Thoracic aorta (tissue), 2 donors: ENCODE data around the gene CRISPLD2. TPM values are rescaled to one million over a fixed set of nuclear protein-coding genes. Genes with fewer than 3 reads are reported as not detected.
"Not testable (repeated sequence)": the region's sequence is repeated elsewhere in the genome, so short reads cannot be mapped to it uniquely, and the experiment has no call there.

Source experiments
- ATAC-seq: fragments of 150-250 bp; one replicate; pipeline ENCODE4 v1.8.0; 2017; ENCODE audit warnings: low read depth; ENCODE audit not compliant: insufficient number of reproducible peaks, low FRiP score
- DNase-seq: peaks from one replicate; pipeline ENCODE4 v3.0.0-alpha.2; 2020; ENCODE audit warnings: low spot score
- H3K27ac ChIP-seq, 2 donors: fragments of 200-600 bp; sonication (generic); 1 replicate in 1 of 2; 2 replicates in 1 of 2; pipeline ENCODE4 v1.5.1; 2016; ENCODE audit warnings: mild to moderate bottlenecking in 2 of 2, moderate library complexity in 2 of 2
- H3K27me3 ChIP-seq: fragments of 200-600 bp; sonication (generic); replicated peaks from 2 replicates; pipeline ENCODE4 v1.6.0; 2016; ENCODE audit warnings: mild to moderate bottlenecking; ENCODE audit not compliant: insufficient read depth
- H3K36me3 ChIP-seq: fragments of 200-600 bp; sonication (generic); one replicate; pipeline ENCODE4 v1.5.1; 2016
- H3K4me1 ChIP-seq, 2 donors: fragments of 200-600 bp; sonication (generic); 1 replicate in 1 of 2; 2 replicates in 1 of 2; pipeline versions ENCODE4 v1.5.1 to v1.6.0; 2016; ENCODE audit warnings: low read depth in 2 of 2, mild to moderate bottlenecking in 1 of 2; ENCODE audit not compliant: control insufficient read depth in 1 of 2
- H3K4me3 ChIP-seq: fragments of 200-600 bp; sonication (generic); 2 replicates; pipeline ENCODE4 v1.5.1; 2016; ENCODE audit warnings: mild to moderate bottlenecking
- H3K9me3 ChIP-seq: fragments of 200-600 bp; sonication (generic); 2 replicates; pipeline ENCODE4 v1.5.1; 2016
- CTCF ChIP-seq: fragments of 200-600 bp; sonication (generic); IDR thresholded peaks from one replicate; pipeline ENCODE4 v1.5.1; 2019; ENCODE audit warnings: antibody characterized with exemption
- total RNA-seq, 2 donors: library from RNA; depleted of rRNA; stranded (reverse); fragments of >200 nt; gene quantifications; one replicate each; pipeline versions ENCODE4 v1.1.0 to v1.2.3, GENCODE V29; 2016

Gene CRISPLD2
- total RNA-seq, 2 donors from 2014 or later: 116 to 390 TPM

DNA sequence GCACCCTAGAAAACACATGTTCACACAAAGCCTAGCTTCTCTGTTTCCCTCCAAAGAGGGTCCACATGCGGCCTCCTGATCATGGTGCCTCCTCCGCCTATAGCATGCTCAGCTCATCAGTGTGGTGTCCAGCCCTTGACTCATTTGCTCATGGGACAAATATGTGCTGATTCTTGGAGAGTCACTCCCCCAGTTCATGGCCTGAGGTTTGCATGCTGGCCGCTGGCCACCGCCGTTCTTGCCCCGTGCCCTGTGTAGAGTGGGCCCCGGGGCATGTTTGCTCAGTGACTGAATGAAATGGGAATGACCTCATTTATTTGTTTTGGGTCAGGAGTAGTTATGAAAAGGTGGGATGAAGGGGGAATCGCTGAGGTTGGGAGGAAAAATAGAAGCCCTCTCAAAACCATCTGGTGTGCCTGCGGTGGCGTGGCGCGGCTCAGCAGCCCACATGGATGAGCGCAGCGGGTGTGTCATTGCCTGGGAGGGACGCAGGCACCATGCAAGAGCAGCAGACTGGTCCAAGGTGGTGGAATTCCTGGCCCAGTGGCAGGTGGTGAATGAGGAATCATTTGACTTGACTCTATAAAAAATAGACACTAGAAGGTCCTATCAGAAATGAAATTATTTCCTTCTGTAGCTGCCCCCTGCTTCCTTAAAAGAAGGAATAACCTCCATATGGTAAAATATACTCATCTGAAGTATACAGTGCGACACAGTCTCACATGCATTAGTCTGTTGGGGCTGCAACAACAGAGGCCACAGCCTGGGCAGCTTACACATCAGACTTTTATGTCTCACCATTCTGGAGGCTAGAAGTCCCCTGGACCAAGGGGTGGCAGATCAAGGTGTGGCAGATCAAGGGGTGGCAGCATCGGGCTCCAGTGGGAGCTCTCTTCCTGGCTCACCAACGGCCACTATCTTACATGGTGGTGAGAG lies 31.7 kb downstream of the CRISPLD2 start:
- no peak overlapping the region for H3K27ac ChIP-seq
- H3K9me3 ChIP-seq: no peaks in the 10 kb centered on the region
- no peaks in the 10 kb centered on the region for H3K36me3 ChIP-seq
- DNase-seq: no peak
- no peaks in the 10 kb centered on the region for H3K27me3 ChIP-seq
- no peak overlapping the region for H3K4me3 ChIP-seq
- TF ChIP-seq CTCF: no peak
- ATAC-seq: no peak
- peaks cover 0 to 4% of the 10 kb centered on the region in 2 donors for H3K4me1 ChIP-seq

DNA sequence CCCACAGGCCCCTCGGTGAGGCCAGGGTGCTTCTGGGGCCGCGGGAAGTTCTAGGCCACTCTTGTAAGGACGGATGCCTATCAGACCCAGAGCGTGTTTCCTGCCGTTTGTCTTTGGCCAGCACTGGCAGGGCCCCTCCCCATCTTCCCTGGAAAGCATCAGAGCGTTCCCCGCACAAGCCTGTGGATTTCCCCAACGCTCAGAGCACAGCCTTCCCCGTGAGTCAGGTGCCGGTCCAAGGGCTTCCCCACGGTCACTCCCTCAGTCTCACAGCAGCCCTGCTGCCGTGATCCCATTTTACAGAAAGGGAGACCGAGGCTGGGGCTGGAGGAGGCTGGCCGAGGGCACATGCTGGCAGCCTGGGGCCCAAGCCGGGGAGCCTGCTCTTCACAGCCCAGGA lies 33.7 kb downstream of the CRISPLD2 start:
- DNase-seq (no peak), ATAC-seq (no peak)
- Histone ChIP-seq H3K4me1 (peaks cover 0 to 4% of the 10 kb centered on the region in 2 donors), H3K36me3 (no peaks in the 10 kb centered on the region), H3K9me3 (no peaks in the 10 kb centered on the region), H3K27me3 (no peaks in the 10 kb centered on the region), H3K4me3 (no peak overlapping the region), H3K27ac (no peak overlapping the region)
- TF ChIP-seq CTCF: no peak

- H3K4me3 ChIP-seq: no peak overlapping the region
These were observed 35.0 kb downstream of the CRISPLD2 start for GRCh38 chr16:84854759-84855158.

GRCh38 chr16:84855435-84856202 lies 35.8 kb downstream of the CRISPLD2 start:
- not testable (repeated sequence) for H3K4me3 ChIP-seq, H3K27ac ChIP-seq, ATAC-seq, H3K27me3 ChIP-seq, H3K9me3 ChIP-seq, H3K4me1 ChIP-seq, DNase-seq, H3K36me3 ChIP-seq

More at GRCh38 chr16:84854759-84855158, 35.0 kb downstream of the CRISPLD2 start:
- TF ChIP-seq CTCF: no peak
- Histone ChIP-seq H3K27ac (no peak overlapping the region), H3K27me3 (no peaks in the 10 kb centered on the region), H3K9me3 (peaks cover 5% of the 10 kb centered on the region), H3K36me3 (no peaks in the 10 kb centered on the region), H3K4me1 (peaks cover 0 to 4% of the 10 kb centered on the region in 2 donors)
- no peak for ATAC-seq
- no peak for DNase-seq

GRCh38 chr16:84856203-84856581 lies 36.4 kb downstream of the CRISPLD2 start:
- DNase-seq, H3K4me1 ChIP-seq, H3K27ac ChIP-seq, H3K36me3 ChIP-seq, ATAC-seq, H3K27me3 ChIP-seq, H3K9me3 ChIP-seq, H3K4me3 ChIP-seq: not testable (repeated sequence)

- H3K27me3 ChIP-seq, DNase-seq, H3K9me3 ChIP-seq, H3K27ac ChIP-seq, H3K36me3 ChIP-seq, H3K4me3 ChIP-seq, H3K4me1 ChIP-seq, ATAC-seq: not testable (repeated sequence)
These were observed 37.0 kb downstream of the CRISPLD2 start for GRCh38 chr16:84856811-84857210.
